COR-L47 (cell line): ENCODE data around the gene KCNB1.

Experiments used
- DNase-seq: peaks from one replicate; lab custom pipeline; 2025; lab: John Stamatoyannopoulos, UW

Gene KCNB1

GRCh38 chr20:49409302-49409974 is 73.0 kb downstream of the KCNB1 start:
- DNase-seq = no peak

GRCh38 chr20:49408509-49409104 is 73.9 kb downstream of the KCNB1 start:
- DNase-seq = no peak

- no peak for DNase-seq
Observed at GRCh38 chr20:49406666-49407065, 75.8 kb downstream of the KCNB1 start.

- DNase-seq = no peak
Observed at GRCh38 chr20:49405696-49406095, 76.8 kb downstream of the KCNB1 start.

GRCh38 chr20:49405062-49405683 is 77.3 kb downstream of the KCNB1 start:
- DNase-seq = peak; percentile 49

GRCh38 chr20:49404461-49404860 is 78.0 kb downstream of the KCNB1 start:
- DNase-seq = no peak

- DNase-seq = no peak
Observed at GRCh38 chr20:49403911-49404310, 78.6 kb downstream of the KCNB1 start.

GRCh38 chr20:49403012-49403411 is 79.5 kb downstream of the KCNB1 start:
- no peak for DNase-seq

- DNase-seq = no peak
Observed at GRCh38 chr20:49400904-49401303, 81.6 kb downstream of the KCNB1 start.

GRCh38 chr20:49400410-49400809 is 82.1 kb downstream of the KCNB1 start:
- no peak for DNase-seq

- no peak for DNase-seq
Observed at GRCh38 chr20:49399329-49399728, 83.1 kb downstream of the KCNB1 start.

- DNase-seq = no peak
Observed at GRCh38 chr20:49398401-49399144, 83.9 kb downstream of the KCNB1 start.

- DNase-seq = no peak
Observed at GRCh38 chr20:49397525-49397924, 84.9 kb downstream of the KCNB1 start.

- no peak for DNase-seq
Observed at GRCh38 chr20:49396230-49396629, 86.2 kb downstream of the KCNB1 start.

GRCh38 chr20:49395659-49396058 is 86.8 kb downstream of the KCNB1 start:
- DNase-seq = no peak

GRCh38 chr20:49395183-49395582 is 87.3 kb downstream of the KCNB1 start:
- DNase-seq = no peak

- no peak for DNase-seq
Observed at GRCh38 chr20:49394757-49395156, 87.7 kb downstream of the KCNB1 start.

- no peak for DNase-seq
Observed at GRCh38 chr20:49394264-49394663, 88.2 kb downstream of the KCNB1 start.

- DNase-seq = no peak
Observed at GRCh38 chr20:49393803-49394202, 88.7 kb downstream of the KCNB1 start.

- DNase-seq = peak; percentile 84
Observed at GRCh38 chr20:49392745-49393144, 89.7 kb downstream of the KCNB1 start.

GRCh38 chr20:49391404-49392245 is 90.8 kb downstream of the KCNB1 start:
- no peak for DNase-seq

- DNase-seq = no peak
Observed at GRCh38 chr20:49389854-49390253, 92.6 kb downstream of the KCNB1 start.
